Measurements from ENCODE around the gene TPX2. TPM values are rescaled to one million over a fixed set of nuclear protein-coding genes. Genes with fewer than 3 reads are reported as not detected.

The TPX2 gene
- total and polyA plus RNA-seq, 10 of the 15 experiments (the other 5 are each of a cell fraction or from before 2014, with no cell fraction given) = 29.7 to 144 (median 89.0) TPM

GRCh38 chr20:31774408-31774807 is 35.3 kb downstream of the TPX2 start (continued):
- TF ChIP-seq CUX1 (IDR thresholded peaks at IDR 0.05; ENCODE audit: insufficient replicate concordance, low read depth, low read length) = no peak
- no peak for TF ChIP-seq STAT3 (IDR thresholded peaks at IDR 0.05; ENCODE audit: low read depth, low read length)
- TF ChIP-seq NBN (IDR thresholded peaks at IDR 0.05) = no peak
- TF ChIP-seq CBFB (IDR thresholded peaks at IDR 0.05; ENCODE audit: low read depth) = no peak
- TF ChIP-seq CREM (IDR thresholded peaks at IDR 0.05; ENCODE audit: low read depth) = no peak
- TF ChIP-seq RELA (IDR thresholded peaks at IDR 0.05; ENCODE audit: borderline replicate concordance, partially characterized antibody) = no peak
- no peak for TF ChIP-seq YBX1 (IDR thresholded peaks at IDR 0.05)
- TF ChIP-seq PAX5 (IDR thresholded peaks at IDR 0.05; ENCODE audit: borderline replicate concordance, low read depth, low read length) = no peak
- no peak for TF ChIP-seq HSF1 (IDR thresholded peaks at IDR 0.05; ENCODE audit: low read depth, low read length)
